Measurements from ENCODE around the gene RRP36. TPM values are rescaled to one million over a fixed set of nuclear protein-coding genes. Genes with fewer than 3 reads are reported as not detected.
A peak's percentile ranks its signal among the peaks of the same experiment; 100 is the strongest.

The RRP36 gene
- total and polyA plus RNA-seq, 9 of the 15 experiments (the other 6 are each of a cell fraction or from before 2014, with no cell fraction given), result 27.6 to 150 (median 114) TPM

DNA sequence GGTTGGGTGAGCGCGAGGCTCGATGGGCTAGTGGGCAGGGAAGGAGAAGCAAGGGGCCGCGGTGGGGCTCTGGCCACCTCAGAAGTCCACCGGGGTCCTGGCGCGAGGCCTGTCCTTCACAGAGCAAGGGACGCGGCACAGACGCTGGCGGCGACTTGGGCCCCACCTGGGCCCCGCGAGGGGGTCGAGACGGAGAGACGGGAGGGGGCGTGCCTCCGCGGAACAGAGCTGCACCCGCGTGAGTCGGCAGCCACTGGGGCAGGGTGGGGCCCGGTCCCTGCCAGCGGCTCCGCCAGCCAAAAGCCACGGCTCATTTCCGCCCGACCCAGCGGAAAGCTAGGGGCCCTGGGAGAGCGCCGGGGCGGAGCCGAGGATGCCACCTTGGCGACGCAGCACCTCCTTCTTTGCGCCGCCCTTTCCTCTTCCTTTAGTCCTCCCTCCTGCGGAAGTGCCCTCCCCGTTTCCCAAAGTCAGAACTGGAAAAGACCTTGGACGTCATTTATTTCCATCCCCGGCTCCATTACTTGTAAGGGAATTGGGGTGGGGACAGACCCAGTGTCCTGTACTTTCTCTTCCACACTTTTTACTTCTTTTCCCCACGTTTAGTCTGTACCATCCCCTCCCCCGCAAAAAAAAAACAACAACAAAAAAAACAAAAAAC, 32.3 kb downstream of the RRP36 start, which contains the start of gene CUL7 (continued):
- TF ChIP-seq, protein P1, sequence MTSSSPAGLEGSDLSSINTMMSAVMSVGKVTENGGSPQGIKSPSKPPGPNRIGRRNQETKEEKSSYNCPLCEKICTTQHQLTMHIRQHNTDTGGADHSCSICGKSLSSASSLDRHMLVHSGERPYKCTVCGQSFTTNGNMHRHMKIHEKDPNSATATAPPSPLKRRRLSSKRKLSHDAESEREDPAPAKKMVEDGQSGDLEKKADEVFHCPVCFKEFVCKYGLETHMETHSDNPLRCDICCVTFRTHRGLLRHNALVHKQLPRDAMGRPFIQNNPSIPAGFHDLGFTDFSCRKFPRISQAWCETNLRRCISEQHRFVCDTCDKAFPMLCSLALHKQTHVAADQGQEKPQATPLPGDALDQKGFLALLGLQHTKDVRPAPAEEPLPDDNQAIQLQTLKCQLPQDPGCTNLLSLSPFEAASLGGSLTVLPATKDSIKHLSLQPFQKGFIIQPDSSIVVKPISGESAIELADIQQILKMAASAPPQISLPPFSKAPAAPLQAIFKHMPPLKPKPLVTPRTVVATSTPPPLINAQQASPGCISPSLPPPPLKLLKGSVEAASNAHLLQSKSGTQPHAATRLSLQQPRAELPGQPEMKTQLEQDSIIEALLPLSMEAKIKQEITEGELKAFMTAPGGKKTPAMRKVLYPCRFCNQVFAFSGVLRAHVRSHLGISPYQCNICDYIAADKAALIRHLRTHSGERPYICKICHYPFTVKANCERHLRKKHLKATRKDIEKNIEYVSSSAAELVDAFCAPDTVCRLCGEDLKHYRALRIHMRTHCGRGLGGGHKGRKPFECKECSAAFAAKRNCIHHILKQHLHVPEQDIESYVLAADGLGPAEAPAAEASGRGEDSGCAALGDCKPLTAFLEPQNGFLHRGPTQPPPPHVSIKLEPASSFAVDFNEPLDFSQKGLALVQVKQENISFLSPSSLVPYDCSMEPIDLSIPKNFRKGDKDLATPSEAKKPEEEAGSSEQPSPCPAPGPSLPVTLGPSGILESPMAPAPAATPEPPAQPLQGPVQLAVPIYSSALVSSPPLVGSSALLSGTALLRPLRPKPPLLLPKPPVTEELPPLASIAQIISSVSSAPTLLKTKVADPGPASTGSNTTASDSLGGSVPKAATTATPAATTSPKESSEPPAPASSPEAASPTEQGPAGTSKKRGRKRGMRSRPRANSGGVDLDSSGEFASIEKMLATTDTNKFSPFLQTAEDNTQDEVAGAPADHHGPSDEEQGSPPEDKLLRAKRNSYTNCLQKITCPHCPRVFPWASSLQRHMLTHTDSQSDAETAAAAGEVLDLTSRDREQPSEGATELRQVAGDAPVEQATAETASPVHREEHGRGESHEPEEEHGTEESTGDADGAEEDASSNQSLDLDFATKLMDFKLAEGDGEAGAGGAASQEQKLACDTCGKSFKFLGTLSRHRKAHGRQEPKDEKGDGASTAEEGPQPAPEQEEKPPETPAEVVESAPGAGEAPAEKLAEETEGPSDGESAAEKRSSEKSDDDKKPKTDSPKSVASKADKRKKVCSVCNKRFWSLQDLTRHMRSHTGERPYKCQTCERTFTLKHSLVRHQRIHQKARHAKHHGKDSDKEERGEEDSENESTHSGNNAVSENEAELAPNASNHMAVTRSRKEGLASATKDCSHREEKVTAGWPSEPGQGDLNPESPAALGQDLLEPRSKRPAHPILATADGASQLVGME (CRISPR knock-in tag; IDR thresholded peaks at IDR 0.05), result peak; percentile 92
- no peak for TF ChIP-seq PRPF4 (IDR thresholded peaks at IDR 0.05; ENCODE audit: insufficient read depth, low read depth, low read length, poor library complexity, severe bottlenecking)
- TF ChIP-seq ZBTB1 (CRISPR knock-in tag; IDR thresholded peaks at IDR 0.05; ENCODE audit: borderline replicate concordance, low read depth), result 0 out of 2 replicates have a peak, but pooled peaks have one; percentile 48
- no peak for TF ChIP-seq PURB (CRISPR knock-in tag; IDR thresholded peaks at IDR 0.05; ENCODE audit: low read depth)
- no peak for TF ChIP-seq ZZZ3 (IDR thresholded peaks at IDR 0.05)
- no peak for TF ChIP-seq SMARCA5 (IDR thresholded peaks at IDR 0.05)
- TF ChIP-seq, protein P2, sequence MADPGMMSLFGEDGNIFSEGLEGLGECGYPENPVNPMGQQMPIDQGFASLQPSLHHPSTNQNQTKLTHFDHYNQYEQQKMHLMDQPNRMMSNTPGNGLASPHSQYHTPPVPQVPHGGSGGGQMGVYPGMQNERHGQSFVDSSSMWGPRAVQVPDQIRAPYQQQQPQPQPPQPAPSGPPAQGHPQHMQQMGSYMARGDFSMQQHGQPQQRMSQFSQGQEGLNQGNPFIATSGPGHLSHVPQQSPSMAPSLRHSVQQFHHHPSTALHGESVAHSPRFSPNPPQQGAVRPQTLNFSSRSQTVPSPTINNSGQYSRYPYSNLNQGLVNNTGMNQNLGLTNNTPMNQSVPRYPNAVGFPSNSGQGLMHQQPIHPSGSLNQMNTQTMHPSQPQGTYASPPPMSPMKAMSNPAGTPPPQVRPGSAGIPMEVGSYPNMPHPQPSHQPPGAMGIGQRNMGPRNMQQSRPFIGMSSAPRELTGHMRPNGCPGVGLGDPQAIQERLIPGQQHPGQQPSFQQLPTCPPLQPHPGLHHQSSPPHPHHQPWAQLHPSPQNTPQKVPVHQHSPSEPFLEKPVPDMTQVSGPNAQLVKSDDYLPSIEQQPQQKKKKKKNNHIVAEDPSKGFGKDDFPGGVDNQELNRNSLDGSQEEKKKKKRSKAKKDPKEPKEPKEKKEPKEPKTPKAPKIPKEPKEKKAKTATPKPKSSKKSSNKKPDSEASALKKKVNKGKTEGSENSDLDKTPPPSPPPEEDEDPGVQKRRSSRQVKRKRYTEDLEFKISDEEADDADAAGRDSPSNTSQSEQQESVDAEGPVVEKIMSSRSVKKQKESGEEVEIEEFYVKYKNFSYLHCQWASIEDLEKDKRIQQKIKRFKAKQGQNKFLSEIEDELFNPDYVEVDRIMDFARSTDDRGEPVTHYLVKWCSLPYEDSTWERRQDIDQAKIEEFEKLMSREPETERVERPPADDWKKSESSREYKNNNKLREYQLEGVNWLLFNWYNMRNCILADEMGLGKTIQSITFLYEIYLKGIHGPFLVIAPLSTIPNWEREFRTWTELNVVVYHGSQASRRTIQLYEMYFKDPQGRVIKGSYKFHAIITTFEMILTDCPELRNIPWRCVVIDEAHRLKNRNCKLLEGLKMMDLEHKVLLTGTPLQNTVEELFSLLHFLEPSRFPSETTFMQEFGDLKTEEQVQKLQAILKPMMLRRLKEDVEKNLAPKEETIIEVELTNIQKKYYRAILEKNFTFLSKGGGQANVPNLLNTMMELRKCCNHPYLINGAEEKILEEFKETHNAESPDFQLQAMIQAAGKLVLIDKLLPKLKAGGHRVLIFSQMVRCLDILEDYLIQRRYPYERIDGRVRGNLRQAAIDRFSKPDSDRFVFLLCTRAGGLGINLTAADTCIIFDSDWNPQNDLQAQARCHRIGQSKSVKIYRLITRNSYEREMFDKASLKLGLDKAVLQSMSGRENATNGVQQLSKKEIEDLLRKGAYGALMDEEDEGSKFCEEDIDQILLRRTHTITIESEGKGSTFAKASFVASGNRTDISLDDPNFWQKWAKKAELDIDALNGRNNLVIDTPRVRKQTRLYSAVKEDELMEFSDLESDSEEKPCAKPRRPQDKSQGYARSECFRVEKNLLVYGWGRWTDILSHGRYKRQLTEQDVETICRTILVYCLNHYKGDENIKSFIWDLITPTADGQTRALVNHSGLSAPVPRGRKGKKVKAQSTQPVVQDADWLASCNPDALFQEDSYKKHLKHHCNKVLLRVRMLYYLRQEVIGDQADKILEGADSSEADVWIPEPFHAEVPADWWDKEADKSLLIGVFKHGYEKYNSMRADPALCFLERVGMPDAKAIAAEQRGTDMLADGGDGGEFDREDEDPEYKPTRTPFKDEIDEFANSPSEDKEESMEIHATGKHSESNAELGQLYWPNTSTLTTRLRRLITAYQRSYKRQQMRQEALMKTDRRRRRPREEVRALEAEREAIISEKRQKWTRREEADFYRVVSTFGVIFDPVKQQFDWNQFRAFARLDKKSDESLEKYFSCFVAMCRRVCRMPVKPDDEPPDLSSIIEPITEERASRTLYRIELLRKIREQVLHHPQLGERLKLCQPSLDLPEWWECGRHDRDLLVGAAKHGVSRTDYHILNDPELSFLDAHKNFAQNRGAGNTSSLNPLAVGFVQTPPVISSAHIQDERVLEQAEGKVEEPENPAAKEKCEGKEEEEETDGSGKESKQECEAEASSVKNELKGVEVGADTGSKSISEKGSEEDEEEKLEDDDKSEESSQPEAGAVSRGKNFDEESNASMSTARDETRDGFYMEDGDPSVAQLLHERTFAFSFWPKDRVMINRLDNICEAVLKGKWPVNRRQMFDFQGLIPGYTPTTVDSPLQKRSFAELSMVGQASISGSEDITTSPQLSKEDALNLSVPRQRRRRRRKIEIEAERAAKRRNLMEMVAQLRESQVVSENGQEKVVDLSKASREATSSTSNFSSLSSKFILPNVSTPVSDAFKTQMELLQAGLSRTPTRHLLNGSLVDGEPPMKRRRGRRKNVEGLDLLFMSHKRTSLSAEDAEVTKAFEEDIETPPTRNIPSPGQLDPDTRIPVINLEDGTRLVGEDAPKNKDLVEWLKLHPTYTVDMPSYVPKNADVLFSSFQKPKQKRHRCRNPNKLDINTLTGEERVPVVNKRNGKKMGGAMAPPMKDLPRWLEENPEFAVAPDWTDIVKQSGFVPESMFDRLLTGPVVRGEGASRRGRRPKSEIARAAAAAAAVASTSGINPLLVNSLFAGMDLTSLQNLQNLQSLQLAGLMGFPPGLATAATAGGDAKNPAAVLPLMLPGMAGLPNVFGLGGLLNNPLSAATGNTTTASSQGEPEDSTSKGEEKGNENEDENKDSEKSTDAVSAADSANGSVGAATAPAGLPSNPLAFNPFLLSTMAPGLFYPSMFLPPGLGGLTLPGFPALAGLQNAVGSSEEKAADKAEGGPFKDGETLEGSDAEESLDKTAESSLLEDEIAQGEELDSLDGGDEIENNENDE (IDR thresholded peaks at IDR 0.05; ENCODE audit: low read depth, low read length), result peak; percentile 48
- peak; percentile 98 for TF ChIP-seq RBFOX2 (IDR thresholded peaks at IDR 0.05; ENCODE audit: low read depth, low read length)
- TF ChIP-seq ZNF311 (CRISPR knock-in tag; IDR thresholded peaks at IDR 0.05), result no peak
- TF ChIP-seq ZNF24 (IDR thresholded peaks at IDR 0.05), result 0 out of 2 replicates have a peak, but pooled peaks have one; percentile 40

Data from K562 (cell line).